Measurements from ENCODE around the gene C1QTNF7.

Gene C1QTNF7

DNA sequence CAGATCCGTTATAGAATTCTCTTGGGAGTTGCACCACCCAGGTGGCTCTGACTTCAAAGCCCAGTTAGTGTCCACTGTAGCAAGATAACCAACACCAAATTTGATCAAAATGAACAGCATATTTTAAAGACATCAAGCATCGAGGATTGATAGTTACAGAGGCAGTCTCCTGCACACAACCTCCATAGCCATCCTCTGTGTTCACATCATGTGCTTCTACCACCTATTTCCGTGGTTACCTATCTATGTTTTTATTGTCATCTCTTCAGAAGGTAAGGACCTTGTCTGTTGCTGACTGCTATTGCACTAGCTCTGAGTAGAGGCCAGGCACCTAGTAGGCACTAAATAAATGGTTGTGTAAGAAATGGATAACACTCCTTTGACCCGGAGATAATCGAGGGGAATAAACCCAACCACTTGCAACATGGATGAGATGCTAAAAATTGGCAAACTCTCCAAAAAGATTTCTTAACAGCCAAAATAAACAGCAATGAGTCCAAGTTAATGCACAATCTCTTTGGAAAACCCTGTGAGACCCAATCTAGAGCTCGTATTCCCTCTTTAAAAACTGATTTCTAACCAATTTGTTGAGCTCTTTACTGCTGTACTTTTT, 14.7 kb upstream of the C1QTNF7 start:
- Histone ChIP-seq H3K4me3 (ENCODE audit: insufficient read depth, low read depth, low read length) (no peak overlapping the region), H3K4me1 (ENCODE audit: control insufficient read depth, insufficient read depth, low read length) (no peaks in the 10 kb centered on the region), H3K9me3 (ENCODE audit: control insufficient read depth, low read length) (no peaks in the 10 kb centered on the region), H3K36me3 (ENCODE audit: control insufficient read depth, insufficient read depth, low read length) (no peaks in the 10 kb centered on the region), H3K27ac (ENCODE audit: insufficient read depth, low read depth, low read length, poor library complexity, severe bottlenecking) (no peak overlapping the region), H3K27me3 (ENCODE audit: control insufficient read depth, insufficient read depth, low read length, poor library complexity, severe bottlenecking) (no peaks in the 10 kb centered on the region)
- WGBS, 2 experiments = 89 to 94% methylated on average over 6 of the region's 6 CpGs

DNA sequence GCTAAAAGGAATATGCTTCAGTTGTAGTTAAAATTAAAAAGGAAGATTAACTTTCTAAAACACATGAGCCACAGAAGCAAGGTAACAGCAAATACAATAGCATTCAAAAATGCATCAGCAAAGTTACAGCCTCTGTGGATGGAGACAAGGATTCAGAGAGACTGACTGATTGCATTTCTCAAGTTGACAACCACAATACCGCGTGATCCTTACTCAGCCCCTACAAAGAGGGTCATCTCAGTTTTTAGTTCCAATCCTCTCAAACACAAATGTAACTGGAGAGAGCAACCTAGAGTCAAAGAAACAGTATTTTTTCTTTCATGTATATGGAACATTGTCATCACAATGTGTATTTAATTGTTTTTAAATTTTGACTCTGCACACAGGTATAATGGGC, 14.2 kb upstream of the C1QTNF7 start:
- Histone ChIP-seq H3K27me3 (ENCODE audit: control insufficient read depth, insufficient read depth, low read length, poor library complexity, severe bottlenecking) (no peaks in the 10 kb centered on the region), H3K4me1 (ENCODE audit: control insufficient read depth, insufficient read depth, low read length) (no peaks in the 10 kb centered on the region), H3K4me3 (ENCODE audit: insufficient read depth, low read depth, low read length) (no peak overlapping the region), H3K27ac (ENCODE audit: insufficient read depth, low read depth, low read length, poor library complexity, severe bottlenecking) (no peak overlapping the region), H3K9me3 (ENCODE audit: control insufficient read depth, low read length) (no peaks in the 10 kb centered on the region), H3K36me3 (ENCODE audit: control insufficient read depth, insufficient read depth, low read length) (no peaks in the 10 kb centered on the region)
- 89% methylated on average over 2 of the region's 2 CpGs for WGBS, 2 experiments

DNA sequence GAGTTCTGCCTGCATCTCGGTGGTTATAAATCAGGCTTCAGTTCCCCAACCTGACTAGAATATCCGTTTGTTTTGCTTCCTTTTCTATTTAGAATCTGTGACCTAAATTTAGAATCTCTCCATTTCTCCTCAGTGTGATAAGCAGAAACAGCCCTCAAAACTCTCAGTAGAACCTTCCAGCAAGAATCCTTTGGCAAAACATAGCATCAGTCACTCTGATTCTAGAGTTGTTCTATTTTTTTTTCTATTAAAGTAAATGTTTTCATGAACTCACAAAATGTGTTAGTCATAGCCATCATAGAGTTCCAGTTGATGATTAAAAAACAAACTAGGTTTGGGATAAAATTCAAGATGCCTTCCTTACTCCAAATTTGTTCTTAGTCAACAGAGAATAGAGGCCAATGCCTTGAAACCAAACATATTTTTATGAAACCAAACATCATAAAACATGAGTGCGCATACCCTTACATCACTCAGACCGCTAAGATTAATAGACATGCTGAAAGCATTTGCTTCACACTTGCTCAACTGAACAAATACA, 13.2 kb upstream of the C1QTNF7 start:
- Histone ChIP-seq H3K27ac (ENCODE audit: insufficient read depth, low read depth, low read length, poor library complexity, severe bottlenecking) (no peak overlapping the region), H3K36me3 (ENCODE audit: control insufficient read depth, insufficient read depth, low read length) (no peaks in the 10 kb centered on the region), H3K4me3 (ENCODE audit: insufficient read depth, low read depth, low read length) (no peak overlapping the region), H3K9me3 (ENCODE audit: control insufficient read depth, low read length) (no peaks in the 10 kb centered on the region), H3K27me3 (ENCODE audit: control insufficient read depth, insufficient read depth, low read length, poor library complexity, severe bottlenecking) (no peaks in the 10 kb centered on the region), H3K4me1 (ENCODE audit: control insufficient read depth, insufficient read depth, low read length) (no peaks in the 10 kb centered on the region)
- WGBS, 2 experiments = 91 to 94% methylated on average over 4 of the region's 4 CpGs

DNA sequence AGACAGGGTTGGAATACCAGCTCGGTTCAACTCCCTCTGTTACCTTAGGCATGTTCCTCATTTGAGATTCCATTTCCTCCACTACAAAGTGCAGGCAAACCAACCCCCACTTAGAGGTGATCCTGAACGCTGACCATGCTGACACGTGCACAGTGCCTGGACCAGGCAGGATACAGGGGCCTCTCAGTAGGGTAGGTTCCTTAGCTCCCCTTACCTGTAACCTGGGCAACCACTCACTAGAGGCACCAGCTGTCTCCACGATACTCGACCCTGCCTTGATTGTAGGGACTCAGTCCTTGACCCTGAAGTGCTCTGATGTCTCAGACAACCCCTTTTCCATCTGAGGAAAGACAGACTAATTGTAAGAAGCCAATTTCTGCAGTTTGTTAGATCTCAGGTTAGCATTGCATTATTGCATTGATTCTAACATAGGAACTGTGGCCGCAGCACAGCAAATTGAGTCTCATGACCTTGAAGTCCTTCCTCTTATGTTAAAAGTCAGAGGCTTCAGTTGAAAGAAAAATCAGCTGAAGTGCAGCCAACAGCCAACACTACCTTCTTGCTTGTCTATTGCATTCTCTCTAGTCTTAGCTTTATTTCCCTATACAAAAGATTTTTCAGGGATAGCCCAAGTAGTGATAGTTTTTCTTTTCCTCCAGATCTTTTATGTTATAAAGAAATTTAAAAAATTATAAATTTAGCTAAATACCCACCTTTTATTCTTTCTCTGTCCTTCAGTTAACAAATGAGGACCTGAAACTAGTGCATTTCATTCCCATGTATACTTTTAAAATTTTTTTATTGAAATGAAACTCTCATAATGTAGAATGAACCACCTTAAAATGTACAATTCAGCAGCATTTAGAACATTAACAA, 11.2 kb upstream of the C1QTNF7 start:
- no peak overlapping the region for H3K27ac ChIP-seq (ENCODE audit: insufficient read depth, low read depth, low read length, poor library complexity, severe bottlenecking)
- no peaks in the 10 kb centered on the region for H3K27me3 ChIP-seq (ENCODE audit: control insufficient read depth, insufficient read depth, low read length, poor library complexity, severe bottlenecking)
- WGBS, 2 experiments = 81 to 86% methylated on average over 6 of the region's 6 CpGs
- no peaks in the 10 kb centered on the region for H3K9me3 ChIP-seq (ENCODE audit: control insufficient read depth, low read length)
- H3K4me3 ChIP-seq (ENCODE audit: insufficient read depth, low read depth, low read length) = no peak overlapping the region
- no peaks in the 10 kb centered on the region for H3K4me1 ChIP-seq (ENCODE audit: control insufficient read depth, insufficient read depth, low read length)
- no peaks in the 10 kb centered on the region for H3K36me3 ChIP-seq (ENCODE audit: control insufficient read depth, insufficient read depth, low read length)

DNA sequence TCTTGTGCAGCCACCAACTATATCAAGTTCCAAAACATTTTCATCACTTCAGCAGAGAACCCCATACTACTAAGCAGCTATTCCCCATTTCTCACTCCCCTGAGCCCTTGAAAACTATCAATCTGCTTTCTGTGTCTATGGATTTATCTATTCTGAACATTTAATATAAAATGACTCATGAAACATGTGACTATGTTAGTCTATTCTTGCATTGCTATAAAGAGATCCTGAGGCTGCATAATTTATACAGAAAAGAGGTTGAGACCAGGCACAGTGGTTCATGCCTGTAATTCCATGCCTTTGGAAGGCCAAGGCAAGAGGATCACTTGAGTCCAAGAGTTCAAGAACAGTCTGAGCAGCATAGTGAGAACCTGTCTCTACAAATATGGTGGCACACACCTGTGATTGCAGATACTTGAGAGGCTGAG, 10.6 kb upstream of the C1QTNF7 start:
- H3K4me3 ChIP-seq (ENCODE audit: insufficient read depth, low read depth, low read length) = no peak overlapping the region
- no peaks in the 10 kb centered on the region for H3K36me3 ChIP-seq (ENCODE audit: control insufficient read depth, insufficient read depth, low read length)

DNA sequence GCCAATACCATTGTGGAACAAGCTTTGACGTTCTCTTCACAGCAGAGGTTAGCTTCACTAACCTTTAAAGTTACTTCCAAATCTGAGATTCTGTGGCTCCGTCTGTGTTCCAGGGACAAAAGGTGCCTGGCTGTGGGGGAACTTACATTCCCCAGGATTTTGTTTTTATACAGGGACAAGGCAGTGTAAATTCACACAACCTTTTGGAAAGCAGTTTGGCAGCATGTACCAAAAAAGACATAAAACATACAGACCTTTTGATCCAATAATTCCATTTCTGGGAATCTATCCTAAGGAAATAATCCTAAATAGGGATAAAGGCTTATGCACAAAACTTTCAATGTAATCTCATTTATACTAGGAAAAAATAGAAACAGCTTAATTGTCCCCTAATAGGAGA, 8.9 kb upstream of the C1QTNF7 start:
- H3K4me1 ChIP-seq (ENCODE audit: control insufficient read depth, insufficient read depth, low read length) = no peaks in the 10 kb centered on the region
- no peak overlapping the region for H3K4me3 ChIP-seq (ENCODE audit: insufficient read depth, low read depth, low read length)
- no peaks in the 10 kb centered on the region for H3K36me3 ChIP-seq (ENCODE audit: control insufficient read depth, insufficient read depth, low read length)
- no peaks in the 10 kb centered on the region for H3K9me3 ChIP-seq (ENCODE audit: control insufficient read depth, low read length)
- H3K27ac ChIP-seq (ENCODE audit: insufficient read depth, low read depth, low read length, poor library complexity, severe bottlenecking) = no peak overlapping the region
- H3K27me3 ChIP-seq (ENCODE audit: control insufficient read depth, insufficient read depth, low read length, poor library complexity, severe bottlenecking) = no peaks in the 10 kb centered on the region
- WGBS, 2 experiments = 91 to 98% methylated on average over 2 of the region's 2 CpGs

More for the DNA sequence above, 10.6 kb upstream of the C1QTNF7 start:
- Histone ChIP-seq H3K4me1 (ENCODE audit: control insufficient read depth, insufficient read depth, low read length) (no peaks in the 10 kb centered on the region), H3K9me3 (ENCODE audit: control insufficient read depth, low read length) (no peaks in the 10 kb centered on the region), H3K27me3 (ENCODE audit: control insufficient read depth, insufficient read depth, low read length, poor library complexity, severe bottlenecking) (no peaks in the 10 kb centered on the region), H3K27ac (ENCODE audit: insufficient read depth, low read depth, low read length, poor library complexity, severe bottlenecking) (no peak overlapping the region)

DNA sequence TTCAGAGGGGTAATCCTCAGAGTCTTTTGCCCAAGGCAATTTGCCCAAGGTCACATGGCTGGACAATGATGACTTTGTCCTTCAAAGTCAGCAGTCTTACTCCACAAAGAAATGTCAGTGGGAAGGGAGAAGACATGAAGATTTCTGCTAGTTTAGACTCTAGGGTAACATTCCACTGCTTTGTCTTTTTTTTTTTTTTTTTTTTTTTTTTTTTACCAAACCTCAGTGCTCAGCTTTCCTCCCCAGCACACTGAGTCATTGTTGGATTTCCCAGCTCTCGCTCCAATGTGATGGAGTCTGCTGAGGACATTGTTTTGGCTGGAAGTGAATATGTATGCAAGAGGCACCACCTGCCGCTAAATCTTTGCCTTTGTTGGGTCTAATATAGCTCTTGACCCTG, 7.2 kb upstream of the C1QTNF7 start:
- H3K9me3 ChIP-seq (ENCODE audit: control insufficient read depth, low read length) = no peaks in the 10 kb centered on the region
- no peaks in the 10 kb centered on the region for H3K36me3 ChIP-seq (ENCODE audit: control insufficient read depth, insufficient read depth, low read length)
- no peaks in the 10 kb centered on the region for H3K4me1 ChIP-seq (ENCODE audit: control insufficient read depth, insufficient read depth, low read length)
- H3K27ac ChIP-seq (ENCODE audit: insufficient read depth, low read depth, low read length, poor library complexity, severe bottlenecking) = no peak overlapping the region
- H3K4me3 ChIP-seq (ENCODE audit: insufficient read depth, low read depth, low read length) = no peak overlapping the region
- 31 to 54% methylated on average over 2 of the region's 2 CpGs for WGBS, 2 experiments
- H3K27me3 ChIP-seq (ENCODE audit: control insufficient read depth, insufficient read depth, low read length, poor library complexity, severe bottlenecking) = no peaks in the 10 kb centered on the region

DNA sequence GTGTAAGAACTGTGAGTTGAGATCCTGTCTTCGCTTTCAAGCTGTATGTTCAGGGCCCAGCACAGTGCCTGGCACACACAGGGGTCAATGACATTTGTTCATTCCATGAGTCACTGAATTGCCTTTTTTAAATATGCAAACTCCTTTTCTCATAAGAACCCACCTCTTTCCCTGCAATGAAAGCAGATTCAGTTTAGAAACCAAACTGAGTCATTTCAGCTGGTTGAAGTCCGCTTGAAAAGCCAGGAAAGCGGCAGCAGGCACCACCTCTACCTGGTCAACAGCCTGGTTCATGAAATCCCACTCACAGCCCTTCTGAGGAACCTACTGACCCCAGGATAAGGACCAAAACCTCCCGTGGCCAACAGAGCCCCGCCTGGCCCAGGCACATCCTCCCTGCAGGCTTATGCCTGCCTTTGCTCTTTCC, 4.5 kb upstream of the C1QTNF7 start:
- Histone ChIP-seq H3K36me3 (ENCODE audit: control insufficient read depth, insufficient read depth, low read length) (no peaks in the 10 kb centered on the region), H3K27me3 (ENCODE audit: control insufficient read depth, insufficient read depth, low read length, poor library complexity, severe bottlenecking) (no peaks in the 10 kb centered on the region), H3K27ac (ENCODE audit: insufficient read depth, low read depth, low read length, poor library complexity, severe bottlenecking) (no peak overlapping the region), H3K4me3 (ENCODE audit: insufficient read depth, low read depth, low read length) (no peak overlapping the region), H3K4me1 (ENCODE audit: control insufficient read depth, insufficient read depth, low read length) (no peaks in the 10 kb centered on the region), H3K9me3 (ENCODE audit: control insufficient read depth, low read length) (no peaks in the 10 kb centered on the region)
- WGBS, 2 experiments = 90 to 94% methylated on average over 5 of the region's 5 CpGs

DNA sequence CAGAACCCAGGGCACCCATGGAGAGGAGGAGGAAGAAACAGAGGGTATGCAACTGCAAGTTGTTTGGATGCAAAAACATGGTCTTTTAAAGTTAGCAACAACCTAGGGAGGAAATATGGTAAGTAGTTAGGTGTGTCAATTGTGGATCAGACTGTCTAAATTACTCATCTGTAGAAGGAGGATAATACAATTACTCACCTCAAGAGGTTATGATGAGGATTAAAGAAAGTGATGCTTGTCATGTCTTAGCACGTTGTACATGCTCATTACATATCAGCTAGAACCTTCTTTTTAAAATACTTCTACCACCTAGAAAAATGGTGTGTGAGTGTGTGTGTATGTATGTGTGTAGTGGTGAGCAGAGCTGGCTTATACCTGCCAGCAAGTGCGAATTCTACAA, 2.3 kb upstream of the C1QTNF7 start:
- Histone ChIP-seq H3K4me1 (ENCODE audit: control insufficient read depth, insufficient read depth, low read length) (no peaks in the 10 kb centered on the region), H3K27ac (ENCODE audit: insufficient read depth, low read depth, low read length, poor library complexity, severe bottlenecking) (no peak overlapping the region), H3K4me3 (ENCODE audit: insufficient read depth, low read depth, low read length) (no peak overlapping the region), H3K27me3 (ENCODE audit: control insufficient read depth, insufficient read depth, low read length, poor library complexity, severe bottlenecking) (no peaks in the 10 kb centered on the region), H3K9me3 (ENCODE audit: control insufficient read depth, low read length) (no peaks in the 10 kb centered on the region), H3K36me3 (ENCODE audit: control insufficient read depth, insufficient read depth, low read length) (no peaks in the 10 kb centered on the region)
- 88% methylated on average over 1 of the region's 2 CpGs; no CpG with 5 or more reads in 1 of the 2 experiments for WGBS, 2 experiments

DNA sequence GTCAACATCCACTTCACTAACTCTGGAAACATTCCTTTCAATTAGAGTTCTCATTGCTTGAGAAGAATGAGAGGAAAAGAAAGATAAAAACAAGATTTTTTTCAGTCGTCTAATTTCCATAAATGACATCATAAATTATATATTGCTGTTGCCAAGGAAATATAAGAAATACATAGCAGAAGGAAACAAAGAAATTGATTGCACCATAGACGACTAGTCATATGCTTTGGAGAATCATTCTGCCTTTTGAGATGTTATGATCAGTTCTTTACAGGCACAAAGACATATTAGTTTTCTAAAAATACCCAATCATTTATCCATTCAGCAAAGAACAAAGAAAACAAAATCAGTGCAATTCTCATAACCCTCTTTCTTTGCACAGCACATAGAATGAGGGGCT, 672 bp upstream of the C1QTNF7 start:
- Histone ChIP-seq H3K36me3 (ENCODE audit: control insufficient read depth, insufficient read depth, low read length) (no peaks in the 10 kb centered on the region), H3K27me3 (ENCODE audit: control insufficient read depth, insufficient read depth, low read length, poor library complexity, severe bottlenecking) (no peaks in the 10 kb centered on the region), H3K4me1 (ENCODE audit: control insufficient read depth, insufficient read depth, low read length) (no peaks in the 10 kb centered on the region), H3K27ac (ENCODE audit: insufficient read depth, low read depth, low read length, poor library complexity, severe bottlenecking) (no peak overlapping the region), H3K4me3 (ENCODE audit: insufficient read depth, low read depth, low read length) (no peak overlapping the region), H3K9me3 (ENCODE audit: control insufficient read depth, low read length) (no peaks in the 10 kb centered on the region)
- 80 to 95% methylated on average over 1 of the region's 2 CpGs for WGBS, 2 experiments
